Muscle of back (tissue), 11 donors: Measurements from ENCODE around the gene KRTAP12-1. TPM values are rescaled to one million over a fixed set of nuclear protein-coding genes. Genes with fewer than 3 reads are reported as not detected.
"Not testable (repeated sequence)": the region's sequence is repeated elsewhere in the genome, so short reads cannot be mapped to it uniquely, and the experiment has no call there.

ENCODE experiments used
- DNase-seq, 3 donors: peaks; one replicate each; pipeline versions ENCODE4 v3.0.0 to v3.0.0-alpha.2; 2013
- polyA plus RNA-seq, 10 donors: library from polyadenylated mRNA; unstranded; fragments of 120-200 nt; gene quantifications; one replicate each; pipeline ENCODE4 v1.2.1, GENCODE V29; 2013; ENCODE audit not compliant: insufficient read length in 10 of 10

Gene KRTAP12-1
- polyA plus RNA-seq, 10 donors: not detected

- DNase-seq: not testable (repeated sequence)
Observed at GRCh38 chr21:44646366-44647221, 35.4 kb downstream of the KRTAP12-1 start, which contains the start of gene KRTAP10-11. Gene KRTAP10-11, plus strand, starts transcription at chr21:44646414. Its CDS starts 45 bp downstream, at chr21:44646459.

GRCh38 chr21:44644878-44645277 is 37.1 kb downstream of the KRTAP12-1 start:
- DNase-seq: no peak

GRCh38 chr21:44643741-44644310 is 38.1 kb downstream of the KRTAP12-1 start:
- DNase-seq: no peak

DNA sequence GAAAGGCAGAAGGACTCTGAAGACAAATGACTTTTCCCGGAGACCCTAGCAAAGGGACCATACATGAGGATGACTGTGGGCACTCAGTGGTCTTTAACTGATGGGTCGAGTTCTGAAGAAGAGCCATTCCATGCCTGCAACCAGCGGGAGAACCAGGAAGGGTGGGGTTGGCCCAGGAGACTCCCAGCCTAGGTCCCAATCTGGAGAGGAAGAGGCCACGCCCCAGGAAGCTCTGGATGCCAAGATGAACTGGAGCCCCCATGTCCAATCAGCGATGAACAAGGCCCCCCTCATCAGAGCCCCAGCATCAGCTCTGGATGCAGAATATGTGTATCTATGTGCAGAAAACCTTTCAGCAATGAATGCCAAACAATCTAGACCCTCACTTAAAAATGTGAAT is 41.2 kb downstream of the KRTAP12-1 start:
- DNase-seq: no peak

DNA sequence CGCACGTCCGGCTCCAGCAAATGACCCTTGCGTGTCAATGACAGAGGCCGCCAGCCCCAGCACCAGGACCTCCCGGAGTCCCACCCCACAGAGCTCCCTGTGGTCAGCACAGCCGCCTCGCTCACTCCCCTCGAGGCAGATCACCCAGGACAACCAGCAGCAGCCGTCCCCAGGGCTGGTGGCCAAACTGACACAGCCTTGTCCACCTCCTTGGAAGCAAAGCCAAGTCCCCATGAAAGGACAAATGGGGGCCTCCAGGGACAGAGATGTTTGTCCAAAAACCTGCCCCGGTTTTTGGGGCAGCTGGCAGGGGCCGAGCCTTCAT is 42.7 kb downstream of the KRTAP12-1 start:
- DNase-seq: no peak

- not testable (repeated sequence) for DNase-seq
Observed at GRCh38 chr21:44638506-44639330, 43.2 kb downstream of the KRTAP12-1 start.

- DNase-seq: not testable (repeated sequence)
Observed at GRCh38 chr21:44637851-44638348, 44.1 kb downstream of the KRTAP12-1 start.

GRCh38 chr21:44637018-44637850 is 44.7 kb downstream of the KRTAP12-1 start, which contains the start of gene KRTAP10-10:
Gene KRTAP10-10, plus strand, starts transcription at chr21:44637356. Its CDS starts 62 bp downstream, at chr21:44637418.
- DNase-seq: no peak

GRCh38 chr21:44636209-44637017 is 45.5 kb downstream of the KRTAP12-1 start:
- DNase-seq: no peak

- no peak for DNase-seq
Observed at GRCh38 chr21:44632067-44632466, 49.9 kb downstream of the KRTAP12-1 start.

Other genes with a start within 250 kb of the KRTAP12-1 start
- gene LRRC3, start 226.7 kb downstream of the KRTAP12-1 start, polyA plus RNA-seq: 1 to 10 TPM; 2.0 to 4.3 (median 2.6) TPM
- gene KRTAP10-1, start 142.0 kb downstream of the KRTAP12-1 start, polyA plus RNA-seq: not detected
- not detected for gene KRTAP10-2, start 130.7 kb downstream of the KRTAP12-1 start, polyA plus RNA-seq
- not detected for gene KRTAP10-3, start 123.4 kb downstream of the KRTAP12-1 start, polyA plus RNA-seq
- gene KRTAP10-4, start 108.4 kb downstream of the KRTAP12-1 start, polyA plus RNA-seq: not detected
- gene KRTAP10-5, start 101.6 kb downstream of the KRTAP12-1 start, polyA plus RNA-seq: not detected
- not detected for gene KRTAP10-6, start 89.7 kb downstream of the KRTAP12-1 start, polyA plus RNA-seq
- gene KRTAP10-7, start 81.6 kb downstream of the KRTAP12-1 start, polyA plus RNA-seq: not detected
- gene KRTAP10-8, start 70.1 kb downstream of the KRTAP12-1 start, polyA plus RNA-seq: not detected
- gene KRTAP10-9, start 55.1 kb downstream of the KRTAP12-1 start, polyA plus RNA-seq: not detected
- gene KRTAP10-10, start 44.8 kb downstream of the KRTAP12-1 start, polyA plus RNA-seq: not detected
- not detected for gene KRTAP10-11, start 35.7 kb downstream of the KRTAP12-1 start, polyA plus RNA-seq
- not detected for gene KRTAP12-4, start 27.5 kb downstream of the KRTAP12-1 start, polyA plus RNA-seq
- not detected for gene KRTAP12-3, start 24.2 kb downstream of the KRTAP12-1 start, polyA plus RNA-seq
- gene KRTAP12-2, start 15.2 kb downstream of the KRTAP12-1 start, polyA plus RNA-seq: not detected
- gene KRTAP10-12, start 15.0 kb upstream of the KRTAP12-1 start, polyA plus RNA-seq: not detected
- 1 to 10 TPM in 2 of 10 donors, under 1 TPM in 7, not detected in 1; 0.10 to 3.2 (median 0.22) TPM for gene TSPEAR, start 29.4 kb upstream of the KRTAP12-1 start, polyA plus RNA-seq
- 100 to 1,000 TPM in 3 of 10 donors, 10 to 100 TPM in 7; 54.9 to 109 (median 77.1) TPM for gene UBE2G2, start 119.7 kb upstream of the KRTAP12-1 start, polyA plus RNA-seq
- 10 to 100 TPM; 60.0 to 88.6 (median 67.5) TPM for gene SUMO3, start 135.9 kb upstream of the KRTAP12-1 start, polyA plus RNA-seq
- 100 to 1,000 TPM; 116 to 144 (median 127) TPM for gene PTTG1IP, start 191.5 kb upstream of the KRTAP12-1 start, polyA plus RNA-seq
- gene ITGB2, start 238.7 kb upstream of the KRTAP12-1 start, polyA plus RNA-seq: 10 to 100 TPM in 9 of 10 donors, 1 to 10 TPM in 1; 6.9 to 27.7 (median 11.7) TPM